SK-N-MC (cell line): ENCODE measurements around the gene NSA2.
A peak's percentile ranks its signal among the peaks of the same experiment; 100 is the strongest.
"Not testable (repeated sequence)": the region's sequence is repeated elsewhere in the genome, so short reads cannot be mapped to it uniquely, and the experiment has no call there.

Experiments
- DNase-seq: peaks from one replicate; pipeline ENCODE4 v3.0.0-alpha.2; 2011; ENCODE audit warnings: low read depth, low spot score
- H3K27ac ChIP-seq: fragments of 200-600 bp; sonication (generic); 2 replicates; pipeline ENCODE4 v1.5.1; 2016; ENCODE audit warnings: mixed run types
- H3K36me3 ChIP-seq: fragments of 200-600 bp; sonication (generic); 2 replicates; pipeline ENCODE4 v1.6.1; 2017; ENCODE audit warnings: antibody characterized with exemption, low read length, mixed read lengths; ENCODE audit not compliant: insufficient read depth
- H3K4me3 ChIP-seq: fragments of 200-600 bp; sonication (generic); 2 replicates; pipeline ENCODE4 v1.5.1; 2016
- H3K9ac ChIP-seq: fragments of 200-600 bp; sonication (generic); 2 replicates; pipeline ENCODE4 v1.8.0; 2017; ENCODE audit warnings: mixed run types, mixed read lengths; ENCODE audit not compliant: insufficient read length
- H3K9me3 ChIP-seq: fragments of 200-600 bp; sonication (generic); 2 replicates; pipeline ENCODE4 v1.6.1; 2017; ENCODE audit warnings: low read depth, mild to moderate bottlenecking, antibody characterized with exemption, low read length, moderate library complexity, mixed read lengths
- EZH2 ChIP-seq: fragments of 200-600 bp; sonication (generic); IDR thresholded peaks from one replicate; pipeline ENCODE4 v1.6.1; 2017; ENCODE audit warnings: antibody characterized with exemption
- FOXP2 ChIP-seq: optimal IDR thresholded peaks from 2 replicates; pipeline ENCODE3; 2011; ENCODE audit warnings: mild to moderate bottlenecking, moderate library complexity; ENCODE audit not compliant: insufficient read depth; ENCODE audit errors: extremely low read length, control extremely low read depth
- POLR2AphosphoS5 ChIP-seq: IDR thresholded peaks from 2 replicates; pipeline ENCODE4 v1.6.1; 2012; ENCODE audit warnings: mild to moderate bottlenecking, low read depth, low read length, borderline replicate concordance

Gene NSA2

GRCh38 chr5:74766849-74767578 is at the start of gene NSA2, which contains the start of gene GFM2:
TSS of gene NSA2 (plus strand) at chr5:74767249. CDS start at chr5:74767361, 112 bp downstream.
TSS of gene GFM2 (minus strand) at chr5:74767117. CDS start at chr5:74763742, 3,375 bp downstream.
- DNase-seq: peak; percentile 88
- Histone ChIP-seq H3K9me3 (no peaks in the 10 kb centered on the region), H3K4me3 (peak within 1 kb of the TSS; percentile 100), H3K27ac (peak within 1 kb of the TSS; percentile 52; the same call in 1 of the 2 replicates), H3K36me3 (peaks cover 42% of the 10 kb centered on the region), H3K9ac (peak within 1 kb of the TSS; percentile 91)
- TF ChIP-seq EZH2 (no peak), POLR2AphosphoS5 (peak; percentile 86)

- H3K9me3 ChIP-seq: no peaks in the 10 kb centered on the region
- peaks cover 34% of the 10 kb centered on the region for H3K36me3 ChIP-seq
- H3K9ac ChIP-seq: no peak overlapping the region
- H3K4me3 ChIP-seq: no peak overlapping the region
- no peak overlapping the region for H3K27ac ChIP-seq
- no peak for TF ChIP-seq POLR2AphosphoS5
- TF ChIP-seq FOXP2: no peak
- no peak for TF ChIP-seq EZH2
- no peak for DNase-seq
Observed at GRCh38 chr5:74717596-74717995, 49.5 kb upstream of the NSA2 start.

GRCh38 chr5:74722271-74722670 is 44.8 kb upstream of the NSA2 start:
- TF ChIP-seq FOXP2 (no peak), EZH2 (no peak), POLR2AphosphoS5 (no peak)
- DNase-seq: no peak
- Histone ChIP-seq H3K4me3 (no peak overlapping the region), H3K36me3 (peaks cover 66% of the 10 kb centered on the region), H3K9ac (no peak overlapping the region), H3K27ac (0 out of 2 replicates have a peak overlapping the region, but pooled peaks have one; percentile 6), H3K9me3 (no peaks in the 10 kb centered on the region)

GRCh38 chr5:74725331-74725730 is 41.7 kb upstream of the NSA2 start:
- no peak for TF ChIP-seq POLR2AphosphoS5
- no peak for TF ChIP-seq FOXP2
- TF ChIP-seq EZH2: no peak
- Histone ChIP-seq H3K4me3 (no peak overlapping the region), H3K9me3 (no peaks in the 10 kb centered on the region), H3K9ac (no peak overlapping the region), H3K36me3 (peaks cover 64% of the 10 kb centered on the region), H3K27ac (no peak overlapping the region)
- DNase-seq: no peak

DNA sequence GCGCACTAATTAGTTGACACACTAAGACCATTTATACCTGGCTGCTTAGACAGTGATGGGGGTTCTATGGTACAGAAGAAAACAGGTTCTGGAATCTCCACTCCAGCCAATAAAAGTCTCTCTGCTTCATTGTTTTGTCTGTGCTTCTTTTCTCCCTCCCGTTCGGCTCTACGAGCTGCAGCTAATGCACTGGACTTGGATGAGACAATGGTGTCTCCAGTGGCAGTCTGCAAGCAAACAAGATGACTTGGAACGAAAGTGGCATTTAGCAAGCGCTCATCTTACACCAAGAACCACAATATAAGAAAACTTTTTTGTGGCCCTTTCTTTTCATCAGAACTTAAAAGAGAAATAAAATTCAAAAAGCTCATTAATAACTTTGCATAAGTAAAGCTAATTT is 30.3 kb upstream of the NSA2 start:
- Histone ChIP-seq H3K9ac (no peak overlapping the region), H3K36me3 (peaks cover 54% of the 10 kb centered on the region), H3K27ac (no peak overlapping the region), H3K9me3 (no peaks in the 10 kb centered on the region), H3K4me3 (no peak overlapping the region)
- no peak for DNase-seq
- TF ChIP-seq EZH2: no peak
- TF ChIP-seq POLR2AphosphoS5: no peak
- TF ChIP-seq FOXP2: no peak

GRCh38 chr5:74738406-74738805 is 28.6 kb upstream of the NSA2 start:
- no peak for DNase-seq
- Histone ChIP-seq H3K9me3 (no peaks in the 10 kb centered on the region), H3K9ac (no peak overlapping the region), H3K4me3 (no peak overlapping the region), H3K36me3 (peaks cover 54% of the 10 kb centered on the region), H3K27ac (no peak overlapping the region)
- TF ChIP-seq FOXP2: no peak
- no peak for TF ChIP-seq POLR2AphosphoS5
- no peak for TF ChIP-seq EZH2

GRCh38 chr5:74748742-74749141 is 18.3 kb upstream of the NSA2 start:
- H3K9ac ChIP-seq, H3K9me3 ChIP-seq, H3K27ac ChIP-seq, H3K4me3 ChIP-seq, DNase-seq: not testable (repeated sequence)
- peaks cover 66% of the 10 kb centered on the region for H3K36me3 ChIP-seq

- Histone ChIP-seq H3K27ac (no peak overlapping the region), H3K36me3 (peaks cover 64% of the 10 kb centered on the region), H3K4me3 (no peak overlapping the region), H3K9ac (no peak overlapping the region), H3K9me3 (0 out of 2 replicates have a peak, but pooled peaks cover under 1% of the 10 kb centered on the region)
- no peak for TF ChIP-seq EZH2
- TF ChIP-seq POLR2AphosphoS5: no peak
- TF ChIP-seq FOXP2: no peak
- DNase-seq: no peak
Observed at GRCh38 chr5:74761241-74761640, 5.8 kb upstream of the NSA2 start.

- H3K9ac ChIP-seq: no peak overlapping the region
- H3K36me3 ChIP-seq: peaks cover 51% of the 10 kb centered on the region
- H3K9me3 ChIP-seq: no peaks in the 10 kb centered on the region
- no peak for DNase-seq
- no peak overlapping the region for H3K27ac ChIP-seq
- TF ChIP-seq EZH2 (no peak), FOXP2 (no peak), POLR2AphosphoS5 (no peak)
- no peak overlapping the region for H3K4me3 ChIP-seq
Observed at GRCh38 chr5:74762599-74762998, 4.5 kb upstream of the NSA2 start.
